ENCODE measurements around the gene WDR76.
"Not testable (repeated sequence)": the region's sequence is repeated elsewhere in the genome, so short reads cannot be mapped to it uniquely, and the experiment has no call there.

WDR76 gene

GRCh38 chr15:43826029-43826507, 734 bp upstream of the WDR76 start:
- TF ChIP-seq CTCF (conservative IDR thresholded peaks at IDR 0.05; ENCODE audit: low read length) = no peak
- H3K4me3 ChIP-seq (ENCODE audit: low read length) = peak overlapping the region; percentile 73
- no peak for DNase-seq (ENCODE audit: low read depth)

- peak; percentile 20 for DNase-seq (ENCODE audit: low read depth)
- peak overlapping the region; percentile 73 for H3K4me3 ChIP-seq (ENCODE audit: low read length)
- no peak for TF ChIP-seq CTCF (conservative IDR thresholded peaks at IDR 0.05; ENCODE audit: low read length)
Observed at GRCh38 chr15:43828061-43828657, 1.4 kb downstream of the WDR76 start.

GRCh38 chr15:43829951-43830540, 3.2 kb downstream of the WDR76 start:
- DNase-seq (ENCODE audit: low read depth); H3K4me3 ChIP-seq (ENCODE audit: low read length): not testable (repeated sequence)

GRCh38 chr15:43830691-43831275, 4.0 kb downstream of the WDR76 start:
- not testable (repeated sequence) for DNase-seq (ENCODE audit: low read depth); H3K4me3 ChIP-seq (ENCODE audit: low read length)

GRCh38 chr15:43831519-43832052, 4.8 kb downstream of the WDR76 start:
- not testable (repeated sequence) for DNase-seq (ENCODE audit: low read depth); H3K4me3 ChIP-seq (ENCODE audit: low read length)

- not testable (repeated sequence) for DNase-seq (ENCODE audit: low read depth); H3K4me3 ChIP-seq (ENCODE audit: low read length)
Observed at GRCh38 chr15:43832485-43832884, 5.7 kb downstream of the WDR76 start.

- H3K4me3 ChIP-seq (ENCODE audit: low read length) = no peak overlapping the region
- no peak for TF ChIP-seq CTCF (conservative IDR thresholded peaks at IDR 0.05; ENCODE audit: low read length)
- no peak for DNase-seq (ENCODE audit: low read depth)
Observed at GRCh38 chr15:43845421-43845820, 18.6 kb downstream of the WDR76 start.

GRCh38 chr15:43851251-43851650, 24.4 kb downstream of the WDR76 start:
- DNase-seq (ENCODE audit: low read depth) = no peak
- no peak overlapping the region for H3K4me3 ChIP-seq (ENCODE audit: low read length)
- no peak for TF ChIP-seq CTCF (conservative IDR thresholded peaks at IDR 0.05; ENCODE audit: low read length)

GRCh38 chr15:43852607-43853006, 25.8 kb downstream of the WDR76 start:
- no peak for TF ChIP-seq CTCF (conservative IDR thresholded peaks at IDR 0.05; ENCODE audit: low read length)
- H3K4me3 ChIP-seq (ENCODE audit: low read length) = no peak overlapping the region
- DNase-seq (ENCODE audit: low read depth) = no peak
